Loucy (cell line): Measurements from ENCODE around the gene INPP4A.
A peak's percentile ranks its signal among the peaks of the same experiment; 100 is the strongest.

Experiments
- H2AFZ ChIP-seq: fragments of 200-600 bp; sonication (generic); 2 replicates; pipeline ENCODE4 v1.6.0; 2016; ENCODE audit warnings: antibody characterized with exemption, mild to moderate bottlenecking, low read length, moderate library complexity
- H3F3A ChIP-seq: fragments of 200-600 bp; 2 replicates; pipeline ENCODE4 v1.6.0; 2016; ENCODE audit warnings: antibody characterized with exemption, low read depth, mild to moderate bottlenecking
- H3K27me3 ChIP-seq: fragments of 200-600 bp; sonication (generic); 2 replicates; pipeline ENCODE4 v1.6.1; 2014; ENCODE audit warnings: low read length, mild to moderate bottlenecking; ENCODE audit not compliant: insufficient read depth, poor library complexity, severe bottlenecking
- H3K36me3 ChIP-seq: fragments of 200-600 bp; sonication (generic); 2 replicates; pipeline ENCODE4 v1.6.1; 2016; ENCODE audit warnings: low read length; ENCODE audit not compliant: insufficient read depth
- H3K4me1 ChIP-seq: fragments of 200-600 bp; sonication (generic); 2 replicates; pipeline ENCODE4 v1.5.1; 2014; ENCODE audit warnings: low read length, mild to moderate bottlenecking; ENCODE audit not compliant: insufficient read depth, poor library complexity, severe bottlenecking
- H3K4me2 ChIP-seq: fragments of 200-600 bp; sonication (generic); 2 replicates; pipeline ENCODE4 v1.6.0; 2014; ENCODE audit warnings: antibody characterized with exemption, low read length, low read depth, mild to moderate bottlenecking; ENCODE audit not compliant: poor library complexity, severe bottlenecking
- H3K4me3 ChIP-seq: fragments of 200-600 bp; sonication (generic); 2 replicates; pipeline ENCODE4 v1.5.1; 2014; ENCODE audit warnings: low read length, mild to moderate bottlenecking, mixed read lengths; ENCODE audit not compliant: poor library complexity, severe bottlenecking
- H3K79me2 ChIP-seq: fragments of 200-600 bp; sonication (generic); 2 replicates; pipeline ENCODE4 v1.6.1; 2014; ENCODE audit warnings: low read length; ENCODE audit not compliant: insufficient read depth
- H3K9ac ChIP-seq: fragments of 200-600 bp; sonication (generic); 2 replicates; pipeline ENCODE4 v1.6.0; 2014; ENCODE audit warnings: mild to moderate bottlenecking, low read depth, low read length, moderate library complexity; ENCODE audit not compliant: poor library complexity, severe bottlenecking
- H3K9me2 ChIP-seq: fragments of 200-600 bp; sonication (generic); replicated peaks from 2 replicates; pipeline ENCODE4 v1.6.1; 2016; ENCODE audit warnings: low read depth, low read length, mixed read lengths
- H3K9me3 ChIP-seq: fragments of 200-600 bp; sonication (generic); 2 replicates; pipeline ENCODE4 v1.6.1; 2014; ENCODE audit warnings: mild to moderate bottlenecking, antibody characterized with exemption, low read length, low read depth; ENCODE audit not compliant: insufficient read depth
- H4K20me1 ChIP-seq: fragments of 200-600 bp; sonication (generic); 2 replicates; pipeline ENCODE4 v1.6.0; 2014; ENCODE audit warnings: antibody characterized with exemption, low read length, mild to moderate bottlenecking; ENCODE audit not compliant: insufficient read depth, poor library complexity, severe bottlenecking
- EZH2phosphoT487 ChIP-seq: fragments of 200-600 bp; IDR thresholded peaks from 2 replicates; pipeline ENCODE4 v1.6.1; 2018; ENCODE audit warnings: antibody characterized with exemption, mild to moderate bottlenecking, moderate library complexity, borderline replicate concordance
- TF ChIP-seq, protein P1 (sequence below): fragments of 200-600 bp; sonication (generic); conservative IDR thresholded peaks from 2 replicates; pipeline ENCODE4 v1.5.1; 2014; ENCODE audit warnings: mild to moderate bottlenecking, antibody characterized with exemption, low read length

The INPP4A gene

DNA sequence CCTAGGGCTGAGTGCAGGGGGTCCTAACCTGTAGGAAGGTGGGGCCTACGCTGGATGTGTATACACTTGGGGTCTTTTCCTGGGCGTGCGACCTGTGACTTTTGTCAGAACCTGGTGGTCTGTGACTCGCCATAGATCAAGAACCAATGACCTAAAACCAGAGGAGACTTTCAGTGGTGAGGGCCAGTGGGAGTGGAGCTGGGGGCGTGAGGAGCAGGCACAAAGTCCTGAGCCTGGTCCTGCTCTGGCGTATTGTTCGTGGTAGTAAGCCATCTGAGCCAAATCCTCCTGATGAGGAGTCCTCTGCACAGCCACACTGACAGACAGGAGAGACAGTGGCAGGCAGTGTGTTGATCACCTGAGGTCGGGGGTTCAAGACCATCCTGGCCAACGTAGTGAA, 8.9 kb downstream of the INPP4A start:
- Histone ChIP-seq H4K20me1 (peaks cover 9% of the 10 kb centered on the region), H3K4me3 (peak overlapping the region; percentile 47), H3K36me3 (peaks cover 8% of the 10 kb centered on the region; the same call in 1 of the 2 replicates), H2AFZ (no peak overlapping the region), H3K9me2 (no peaks in the 10 kb centered on the region), H3K4me2 (peak overlapping the region; percentile 93), H3K9me3 (no peaks in the 10 kb centered on the region), H3F3A (no peaks in the 10 kb centered on the region), H3K79me2 (peaks cover 98% of the 10 kb centered on the region), H3K4me1 (peaks cover 78% of the 10 kb centered on the region), H3K9ac (peak overlapping the region; percentile 40), H3K27me3 (no peaks in the 10 kb centered on the region)
- no peak for TF ChIP-seq EZH2phosphoT487
- TF ChIP-seq, protein P1, sequence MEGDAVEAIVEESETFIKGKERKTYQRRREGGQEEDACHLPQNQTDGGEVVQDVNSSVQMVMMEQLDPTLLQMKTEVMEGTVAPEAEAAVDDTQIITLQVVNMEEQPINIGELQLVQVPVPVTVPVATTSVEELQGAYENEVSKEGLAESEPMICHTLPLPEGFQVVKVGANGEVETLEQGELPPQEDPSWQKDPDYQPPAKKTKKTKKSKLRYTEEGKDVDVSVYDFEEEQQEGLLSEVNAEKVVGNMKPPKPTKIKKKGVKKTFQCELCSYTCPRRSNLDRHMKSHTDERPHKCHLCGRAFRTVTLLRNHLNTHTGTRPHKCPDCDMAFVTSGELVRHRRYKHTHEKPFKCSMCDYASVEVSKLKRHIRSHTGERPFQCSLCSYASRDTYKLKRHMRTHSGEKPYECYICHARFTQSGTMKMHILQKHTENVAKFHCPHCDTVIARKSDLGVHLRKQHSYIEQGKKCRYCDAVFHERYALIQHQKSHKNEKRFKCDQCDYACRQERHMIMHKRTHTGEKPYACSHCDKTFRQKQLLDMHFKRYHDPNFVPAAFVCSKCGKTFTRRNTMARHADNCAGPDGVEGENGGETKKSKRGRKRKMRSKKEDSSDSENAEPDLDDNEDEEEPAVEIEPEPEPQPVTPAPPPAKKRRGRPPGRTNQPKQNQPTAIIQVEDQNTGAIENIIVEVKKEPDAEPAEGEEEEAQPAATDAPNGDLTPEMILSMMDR = no peak

DNA sequence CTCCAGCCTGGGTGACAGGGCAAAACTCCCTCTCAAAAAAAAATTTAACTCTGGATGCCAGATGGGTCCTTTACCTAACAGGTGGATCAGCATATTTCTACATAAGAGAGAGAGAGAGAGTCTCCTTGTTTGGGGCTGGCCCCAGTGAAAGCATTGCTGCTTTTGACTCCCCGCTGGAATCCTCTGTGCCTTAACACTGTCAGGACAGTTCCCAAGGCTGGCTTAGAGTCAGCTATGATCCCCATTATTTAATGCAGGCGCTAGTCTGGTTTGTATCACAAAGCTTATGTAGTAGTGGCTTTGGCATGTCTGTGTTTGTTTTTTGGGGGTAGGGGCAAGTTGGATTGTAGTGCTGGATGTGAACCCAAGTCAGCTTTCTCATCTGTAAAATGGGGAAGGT, 9.4 kb downstream of the INPP4A start:
- Histone ChIP-seq H3K4me2 (peak overlapping the region; percentile 93), H3K27me3 (no peaks in the 10 kb centered on the region), H3K9me3 (no peaks in the 10 kb centered on the region), H3K36me3 (peaks cover 8% of the 10 kb centered on the region; the same call in 1 of the 2 replicates), H2AFZ (no peak overlapping the region), H3K9ac (peak overlapping the region; percentile 40), H4K20me1 (peaks cover 9% of the 10 kb centered on the region), H3K9me2 (no peaks in the 10 kb centered on the region), H3F3A (no peaks in the 10 kb centered on the region), H3K79me2 (peaks cover 100% of the 10 kb centered on the region), H3K4me3 (peak overlapping the region; percentile 36), H3K4me1 (peaks cover 75% of the 10 kb centered on the region)
- no peak for TF ChIP-seq EZH2phosphoT487
- TF ChIP-seq, protein P1 = no peak

DNA sequence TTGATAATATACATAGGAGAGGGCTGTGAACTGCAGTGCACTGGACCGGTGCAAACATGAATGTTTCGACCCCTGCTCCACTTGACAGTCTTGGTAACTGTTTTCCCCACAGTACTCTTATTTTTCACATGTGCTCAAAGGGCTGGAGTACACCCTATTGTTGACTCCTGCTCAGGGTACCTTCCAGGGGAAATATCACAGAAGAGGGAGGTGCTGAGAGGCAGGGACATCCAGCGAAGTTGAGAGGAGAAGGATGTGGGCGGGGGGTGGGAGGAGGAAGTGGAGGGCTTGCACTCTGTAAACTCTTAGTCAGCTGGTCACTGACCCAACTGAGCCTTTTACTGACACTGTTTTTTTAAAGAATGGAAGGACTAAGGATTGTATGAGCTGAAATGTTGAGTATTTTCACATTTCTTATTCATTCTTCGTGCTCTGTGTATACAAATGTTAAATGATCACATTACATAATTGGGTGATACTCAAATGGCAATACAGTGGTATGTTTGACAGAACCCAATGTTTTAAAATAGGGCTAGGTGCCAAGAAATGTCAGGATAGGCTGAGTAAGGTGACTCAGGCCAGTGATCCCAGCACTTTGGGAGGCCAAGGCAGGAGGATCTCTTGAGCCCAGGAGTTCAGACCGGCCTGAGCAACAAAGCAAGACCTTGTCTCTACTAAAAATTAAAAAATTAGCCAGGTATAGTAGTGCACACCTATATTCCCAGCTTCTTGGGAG, 10.0 kb downstream of the INPP4A start:
- TF ChIP-seq, protein P1 = no peak
- H3K9ac ChIP-seq = peak overlapping the region; percentile 40
- H3K9me3 ChIP-seq = no peaks in the 10 kb centered on the region
- H4K20me1 ChIP-seq = peaks cover 9% of the 10 kb centered on the region
- H2AFZ ChIP-seq = no peak overlapping the region
- H3F3A ChIP-seq = no peaks in the 10 kb centered on the region
- peaks cover 72% of the 10 kb centered on the region for H3K4me1 ChIP-seq
- peaks cover 100% of the 10 kb centered on the region for H3K79me2 ChIP-seq
- peak overlapping the region; percentile 36 for H3K4me3 ChIP-seq
- H3K9me2 ChIP-seq = no peaks in the 10 kb centered on the region
- no peaks in the 10 kb centered on the region for H3K27me3 ChIP-seq
- peaks cover 8% of the 10 kb centered on the region; the same call in 1 of the 2 replicates for H3K36me3 ChIP-seq
- H3K4me2 ChIP-seq = peak overlapping the region; percentile 93
